Measurements from ENCODE around the gene TBX19.

The TBX19 gene

DNA sequence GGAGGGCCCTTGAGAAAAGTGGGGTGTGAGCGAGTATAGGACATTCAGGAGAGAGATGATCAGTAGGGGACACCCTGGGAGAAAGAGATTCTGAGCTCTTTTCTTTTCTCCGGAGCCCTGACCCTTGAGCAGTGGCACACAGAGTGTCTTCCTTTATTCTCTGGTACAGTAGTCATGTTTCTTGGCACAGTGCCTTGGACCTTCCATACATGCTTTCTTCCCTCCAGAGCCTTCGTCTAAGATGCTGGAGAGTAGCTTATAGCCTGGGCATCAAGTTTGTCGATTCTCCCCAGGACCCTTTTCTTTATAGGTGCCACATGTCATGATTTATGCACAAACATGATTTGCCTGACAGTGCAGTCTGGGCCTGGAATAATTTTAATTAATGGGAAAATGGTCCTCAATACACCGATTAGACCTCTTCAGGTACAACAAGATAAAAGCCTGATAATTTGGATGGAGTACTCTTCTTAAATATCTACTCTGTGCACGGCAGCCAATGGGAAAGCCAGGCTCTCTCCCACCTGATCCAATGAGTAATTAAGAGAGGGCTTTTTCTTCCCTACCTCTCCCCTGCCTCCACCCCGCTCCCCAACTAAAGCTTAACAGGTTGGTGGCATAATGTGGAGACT lies at the start of gene TBX19:
Gene TBX19, plus strand, starts transcription at position 582 of the 632 bp plus-strand sequence. CDS start 214 bp downstream, outside the sequence.
- DNase-seq: no peak

DNA sequence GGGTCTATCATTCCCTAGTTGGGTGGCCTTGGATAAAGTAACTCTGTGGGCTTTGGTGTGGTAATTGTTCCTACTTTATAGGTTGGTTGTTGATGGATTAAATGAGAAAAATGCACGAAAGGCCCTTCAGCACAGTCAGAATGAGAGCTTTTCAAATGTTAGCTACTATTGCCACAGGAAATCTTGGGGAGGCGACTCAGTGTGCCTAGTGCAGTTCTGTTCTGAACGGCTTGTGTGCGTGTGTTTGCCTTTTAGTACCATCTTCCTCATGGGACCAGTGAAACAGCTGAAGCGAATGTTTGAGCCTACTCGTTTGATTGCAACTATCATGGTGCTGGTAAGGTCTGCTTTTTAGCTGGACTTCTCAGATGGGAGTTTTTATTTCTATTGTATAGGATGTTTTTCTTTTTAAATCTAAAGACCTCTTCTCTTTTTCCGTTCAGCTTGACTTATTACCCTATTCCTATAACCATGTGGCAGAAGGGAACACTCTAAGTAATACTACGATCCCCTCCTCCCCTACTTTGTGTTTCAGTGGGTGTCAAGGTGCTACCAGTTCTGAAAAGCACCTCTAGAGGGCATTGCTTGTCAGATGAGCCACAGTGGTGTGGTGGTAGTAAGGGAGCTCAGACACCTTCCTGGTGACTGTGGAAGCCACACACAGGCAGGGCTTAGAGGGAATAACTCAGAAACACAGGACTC lies 45.7 kb upstream of the TBX19 start:
- DNase-seq: no peak

DNA sequence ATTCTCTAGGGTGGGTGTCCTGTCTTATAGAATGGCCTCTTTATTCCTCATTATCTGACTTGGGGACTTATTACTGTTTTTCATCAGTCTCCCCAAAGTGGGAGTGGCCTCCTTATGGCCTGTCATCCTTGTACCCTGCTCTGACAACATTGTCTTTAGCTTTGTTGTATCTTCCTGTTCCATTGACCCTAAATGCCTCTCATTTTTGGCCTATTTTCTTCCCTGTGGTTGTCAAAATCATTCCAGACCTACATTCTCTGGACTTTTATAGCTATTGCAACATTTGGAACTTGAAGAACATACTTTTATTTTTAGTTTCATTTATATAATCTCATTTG lies 45.2 kb upstream of the TBX19 start:
- no peak for DNase-seq

DNA sequence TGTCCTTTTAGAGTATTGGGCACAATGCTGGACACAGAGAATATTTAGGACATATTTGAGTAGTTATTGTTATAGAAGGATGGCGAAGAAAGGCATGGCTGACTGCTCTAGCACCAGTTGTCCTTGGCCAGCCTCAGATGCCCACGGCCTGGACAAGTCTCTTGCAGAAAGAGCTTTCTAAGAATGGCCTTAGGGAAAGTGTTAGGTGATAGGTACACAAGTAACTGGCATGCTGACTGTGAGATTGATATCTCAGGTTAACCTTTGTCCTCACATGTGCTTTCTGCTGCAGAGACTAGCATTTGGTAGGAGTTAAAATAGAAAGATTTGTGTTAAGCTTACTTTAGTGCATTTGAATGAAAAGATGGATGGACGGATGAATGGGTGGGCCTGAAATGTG lies 44.7 kb upstream of the TBX19 start:
- DNase-seq: no peak

DNA sequence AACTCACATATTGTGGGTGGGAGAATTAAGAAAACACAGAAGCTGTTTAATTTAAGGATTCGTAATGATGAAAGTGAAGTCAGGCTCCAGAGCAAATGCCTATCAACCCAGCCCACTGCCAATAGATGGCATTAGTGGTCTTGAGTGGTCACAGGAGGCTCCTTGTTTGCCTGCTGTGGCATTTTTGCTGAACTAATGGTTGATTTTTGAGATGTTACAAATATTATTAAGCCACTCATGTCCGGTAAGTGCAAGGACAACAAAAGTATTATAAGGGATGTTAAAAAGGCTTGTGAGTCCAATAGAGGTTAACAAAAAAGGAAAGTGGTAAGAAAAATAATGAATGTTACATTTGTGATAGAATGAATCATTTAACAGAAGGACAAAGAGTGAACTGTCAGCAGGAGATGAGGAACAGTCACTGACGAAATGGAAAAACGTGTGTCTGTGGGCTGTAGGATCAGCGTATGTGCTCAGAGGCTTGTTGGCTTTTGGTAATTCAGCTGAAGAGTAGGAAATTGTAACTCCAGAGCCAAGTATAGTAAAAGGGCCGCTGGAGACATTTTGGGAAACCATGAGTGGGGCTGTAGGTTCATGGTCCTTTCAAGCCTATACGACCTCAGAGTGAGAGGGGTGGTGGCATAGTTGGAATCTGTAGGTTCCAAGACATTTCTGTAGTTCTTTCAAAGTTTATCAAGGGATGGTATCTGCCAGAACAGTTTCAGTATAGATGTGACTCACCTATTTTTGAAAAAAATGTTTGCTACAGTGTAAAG lies 43.7 kb upstream of the TBX19 start:
- no peak for DNase-seq

DNA sequence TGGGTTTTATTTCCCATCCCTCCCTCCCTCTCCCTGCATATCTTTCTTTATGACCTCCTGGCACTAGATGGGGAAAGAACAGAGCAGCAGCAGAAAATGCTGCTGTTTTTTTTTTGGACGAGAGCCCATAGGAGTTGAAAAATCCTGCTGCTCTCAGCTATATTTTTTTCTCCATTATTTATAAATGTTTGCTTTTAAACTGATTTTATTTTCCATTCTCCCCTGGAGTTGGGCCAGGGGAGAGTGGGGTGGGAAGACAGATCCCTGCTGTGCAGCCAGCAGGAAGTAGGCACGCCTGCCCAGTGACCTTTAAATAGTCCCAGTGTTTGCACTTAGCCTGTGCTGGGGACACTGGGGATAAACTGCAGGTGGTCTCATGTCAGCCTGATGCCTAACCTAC lies 37.5 kb upstream of the TBX19 start:
- DNase-seq: no peak

DNA sequence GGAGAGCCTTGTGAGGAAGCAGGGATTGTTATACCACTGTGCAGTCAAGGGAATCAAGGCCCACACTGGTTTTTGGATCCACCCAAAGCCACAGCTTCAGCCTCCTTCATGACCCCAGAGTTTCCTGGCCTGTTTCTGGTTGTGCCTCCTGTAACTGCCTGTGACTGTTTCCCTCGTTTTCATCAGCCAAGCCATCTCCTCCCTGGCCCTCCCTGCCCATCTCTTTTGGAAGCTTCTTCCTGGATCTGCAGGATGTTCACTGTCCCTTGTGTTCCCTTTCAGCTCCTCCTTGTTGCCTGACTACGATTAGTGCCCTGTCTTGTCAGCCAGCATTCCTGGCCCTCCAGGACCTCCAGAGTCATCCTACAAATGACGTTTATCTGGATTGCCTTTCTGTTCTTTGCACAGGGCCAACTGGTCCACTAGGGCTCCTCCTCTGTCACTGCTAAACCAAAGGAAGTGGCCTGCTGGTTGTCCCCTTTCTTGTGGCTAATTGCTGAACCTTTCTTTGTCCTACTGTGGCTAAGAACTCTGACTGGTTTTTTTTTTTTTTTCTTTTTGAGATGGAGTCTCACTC lies 37.0 kb upstream of the TBX19 start:
- DNase-seq: no peak

DNA sequence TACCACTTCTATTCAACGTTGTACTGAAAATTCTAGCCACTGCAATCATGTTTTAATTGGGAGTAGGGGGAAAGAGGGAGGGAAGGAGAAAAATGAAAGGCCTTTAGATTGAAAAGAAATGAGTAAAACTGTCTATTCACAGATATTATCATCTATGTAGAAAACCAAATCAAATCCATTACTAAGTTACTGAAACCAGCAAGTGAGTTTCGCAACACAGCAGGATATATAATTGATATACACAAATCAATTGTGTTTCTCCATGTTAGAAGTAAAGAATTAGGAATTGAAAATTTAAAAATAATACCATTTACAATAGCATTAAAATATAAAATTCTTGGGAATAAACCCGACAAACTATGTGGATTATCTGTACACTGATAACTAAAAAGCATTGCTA lies 35.6 kb upstream of the TBX19 start:
- DNase-seq: no peak

DNA sequence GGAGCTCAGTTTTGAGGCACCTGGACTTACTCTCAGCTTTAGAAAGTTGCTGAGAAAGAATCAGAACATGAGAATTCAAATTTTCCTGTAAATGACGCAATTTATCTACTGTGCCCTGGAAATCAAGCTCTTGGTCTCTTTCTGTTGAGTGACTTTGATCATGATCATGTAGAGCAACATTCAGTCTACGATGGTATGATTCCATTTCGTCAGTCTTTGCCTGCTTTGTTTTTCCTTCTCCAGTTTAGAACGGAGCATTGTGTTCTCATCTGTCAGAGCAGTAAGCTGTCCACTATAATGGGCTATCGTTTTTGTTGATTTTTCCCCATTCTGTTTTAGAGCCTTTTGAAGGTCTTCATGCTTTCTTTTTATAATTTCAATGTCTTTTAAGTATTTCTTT lies 34.2 kb upstream of the TBX19 start:
- DNase-seq: no peak

DNA sequence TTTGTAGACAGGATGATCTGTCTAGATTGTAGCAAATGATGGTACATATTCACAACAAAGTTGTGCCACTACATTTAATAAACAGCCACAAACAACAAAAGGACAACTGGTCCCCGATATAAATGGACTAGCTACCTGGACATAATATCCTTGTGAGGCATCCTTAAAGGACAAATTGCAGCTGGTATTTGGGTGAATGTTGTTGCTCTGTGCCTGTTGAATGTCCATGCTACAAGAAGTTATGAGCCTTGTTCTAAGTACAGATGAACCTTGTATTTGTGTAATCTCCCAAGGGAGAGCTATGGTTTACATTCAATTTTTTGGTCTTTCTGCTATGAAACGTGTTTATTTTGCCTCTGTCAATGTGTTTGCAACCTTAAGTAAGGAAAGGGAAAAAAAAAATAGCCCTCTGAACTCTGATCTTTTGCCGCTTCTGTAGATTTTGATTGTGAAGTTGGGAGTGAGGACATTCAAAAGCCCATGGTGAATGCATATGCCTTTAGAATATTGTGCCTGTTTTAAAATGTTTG lies 28.4 kb upstream of the TBX19 start:
- DNase-seq: no peak

DNA sequence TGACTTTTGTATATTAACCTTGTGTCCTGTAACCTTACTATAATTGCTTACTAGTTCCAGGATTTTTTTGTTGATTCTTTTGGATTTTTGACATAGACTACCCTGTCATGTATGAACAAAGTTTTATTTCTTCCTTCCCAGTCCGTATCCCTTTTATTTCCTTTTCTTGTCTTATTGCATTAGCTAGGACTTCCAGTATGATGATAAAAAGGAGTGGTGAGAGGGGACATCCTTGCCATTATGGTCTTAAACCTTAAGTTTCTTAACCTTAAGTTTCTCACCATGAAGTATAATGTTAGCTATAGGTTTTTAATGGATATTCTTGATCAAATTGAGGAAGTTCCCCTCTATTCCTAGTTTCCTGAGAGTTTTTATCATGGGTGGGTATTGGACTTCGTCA lies 24.5 kb upstream of the TBX19 start:
- DNase-seq: no peak

DNA sequence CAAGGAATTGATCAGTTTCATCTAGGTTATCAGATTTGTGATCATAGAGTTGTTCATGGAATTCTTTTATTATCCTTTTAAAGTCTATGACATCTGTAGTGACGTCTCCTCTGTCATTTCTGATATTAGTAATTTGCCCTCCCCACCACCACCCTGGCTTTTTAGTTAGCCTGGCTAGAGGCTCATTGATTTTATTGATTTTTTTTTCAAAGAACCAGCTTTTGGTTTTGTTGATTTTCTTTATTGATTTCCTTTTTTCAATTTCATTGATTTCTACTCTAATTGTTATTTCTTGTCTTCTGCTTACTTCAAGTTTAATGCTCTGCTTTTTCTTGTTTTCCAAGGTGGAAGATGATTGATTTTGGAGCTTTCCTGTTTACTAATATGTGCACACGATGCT lies 23.3 kb upstream of the TBX19 start:
- DNase-seq: no peak

DNA sequence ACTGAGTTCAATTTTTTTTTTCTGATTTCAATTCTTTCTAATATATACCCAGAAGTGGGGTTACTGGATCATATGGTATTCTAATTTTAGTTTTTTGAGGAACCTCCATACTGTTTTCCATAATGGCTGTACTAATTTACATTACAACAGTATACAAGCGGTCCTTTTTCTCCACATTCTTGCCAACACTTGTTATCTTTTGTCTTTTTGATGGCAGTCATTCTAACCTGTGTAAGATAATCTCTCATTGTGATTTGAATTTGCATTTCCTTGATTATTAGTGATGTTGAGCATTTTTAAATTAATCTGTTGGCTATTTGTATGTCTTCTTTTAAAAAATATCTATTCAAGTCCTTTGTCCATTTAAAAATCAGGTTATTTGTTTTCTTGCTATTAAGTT lies 21.1 kb upstream of the TBX19 start:
- DNase-seq: no peak

DNA sequence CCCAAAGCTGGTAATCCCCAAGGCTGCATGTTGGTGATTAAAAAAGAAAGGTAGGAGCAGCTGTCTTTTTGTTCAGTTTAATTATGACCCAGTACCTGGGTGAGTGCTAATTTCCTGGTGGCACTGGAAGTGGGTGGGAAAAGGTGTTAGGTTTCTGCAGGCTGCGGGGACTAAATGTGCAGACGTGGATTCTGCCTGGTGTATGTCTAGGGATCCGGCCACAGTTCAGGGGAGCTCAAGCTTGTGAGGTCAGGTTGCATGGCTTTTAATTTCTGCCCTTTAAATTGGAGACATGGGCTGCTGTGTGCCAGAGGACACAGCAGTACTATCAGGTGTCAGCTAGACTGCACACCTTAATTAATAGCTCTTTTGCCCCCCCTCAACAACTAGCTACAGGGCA lies 20.3 kb upstream of the TBX19 start:
- peak; percentile 38 for DNase-seq

DNA sequence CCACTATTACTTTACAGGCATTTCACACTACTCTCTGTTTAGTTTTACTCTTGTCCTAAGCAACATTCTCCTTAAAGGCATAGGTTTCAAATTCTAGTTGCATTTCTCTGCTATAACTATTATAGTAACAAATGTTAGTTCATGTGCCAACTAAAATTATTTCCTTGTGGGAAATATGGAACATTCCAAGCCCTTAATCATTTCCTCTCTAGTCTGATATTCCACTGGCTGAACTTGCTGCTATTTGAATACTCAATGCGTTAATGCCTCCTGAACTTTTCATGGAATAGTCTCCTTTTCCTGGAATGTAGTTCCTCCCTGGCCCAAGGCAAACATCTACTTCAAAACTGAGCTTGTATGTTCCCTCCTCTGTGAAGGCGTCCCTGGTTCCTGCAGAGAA lies 19.3 kb upstream of the TBX19 start:
- DNase-seq: no peak

DNA sequence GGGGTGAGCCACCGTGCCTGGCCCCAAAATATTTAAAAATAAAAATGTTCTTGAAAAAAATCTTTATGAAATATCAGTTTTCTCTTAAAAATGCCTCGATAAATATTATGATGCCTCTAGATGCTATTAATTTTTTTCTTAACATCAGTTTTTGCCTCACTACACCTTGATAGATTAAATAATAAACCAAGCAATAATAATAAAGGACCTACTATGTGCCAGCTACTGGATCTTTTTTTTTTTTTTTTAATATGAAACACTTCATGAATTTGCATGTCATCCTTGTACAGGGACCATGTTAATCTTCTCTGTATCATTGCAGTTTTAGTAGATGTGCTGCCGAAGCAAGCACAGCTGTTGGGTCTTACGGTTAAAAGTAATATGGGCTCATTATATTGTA lies 17.5 kb upstream of the TBX19 start:
- DNase-seq: no peak

DNA sequence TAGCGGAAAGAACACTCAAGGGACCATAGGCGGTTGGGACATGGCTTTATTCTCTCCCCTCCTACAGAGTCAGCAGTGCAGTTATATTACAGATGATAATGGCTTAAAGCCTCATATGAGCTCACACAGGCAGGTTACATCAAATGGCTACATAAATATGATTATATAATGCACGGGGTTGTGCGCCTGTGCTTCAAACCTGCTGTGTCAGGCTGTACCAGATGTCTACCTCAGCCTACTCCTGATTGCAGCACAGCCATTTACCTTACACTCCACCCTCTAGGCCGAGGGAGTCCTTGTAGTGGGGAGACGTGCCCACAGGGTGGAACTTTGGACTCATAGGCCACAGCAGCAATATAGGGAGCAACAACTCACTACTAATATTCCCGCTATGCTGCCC lies 16.4 kb upstream of the TBX19 start:
- DNase-seq: no peak

DNA sequence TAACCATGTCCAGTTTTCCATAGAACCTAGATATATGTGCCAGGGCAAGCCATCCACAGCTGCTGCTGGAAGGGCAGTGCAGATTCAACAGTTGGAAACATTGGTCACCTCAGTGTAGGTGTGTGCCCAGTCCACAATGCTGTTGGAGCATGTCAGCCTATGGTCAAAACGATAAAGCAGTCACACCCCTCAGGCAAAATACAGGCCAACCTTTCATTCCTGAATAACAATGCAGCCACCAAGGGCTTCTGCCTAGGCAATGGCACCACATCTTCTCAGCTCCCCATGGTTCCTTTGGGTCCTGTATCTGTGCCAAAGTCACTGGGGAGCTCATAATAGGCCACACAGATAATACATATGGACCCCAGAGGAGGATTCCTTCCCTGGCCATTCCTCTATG lies 15.1 kb upstream of the TBX19 start:
- no peak for DNase-seq

DNA sequence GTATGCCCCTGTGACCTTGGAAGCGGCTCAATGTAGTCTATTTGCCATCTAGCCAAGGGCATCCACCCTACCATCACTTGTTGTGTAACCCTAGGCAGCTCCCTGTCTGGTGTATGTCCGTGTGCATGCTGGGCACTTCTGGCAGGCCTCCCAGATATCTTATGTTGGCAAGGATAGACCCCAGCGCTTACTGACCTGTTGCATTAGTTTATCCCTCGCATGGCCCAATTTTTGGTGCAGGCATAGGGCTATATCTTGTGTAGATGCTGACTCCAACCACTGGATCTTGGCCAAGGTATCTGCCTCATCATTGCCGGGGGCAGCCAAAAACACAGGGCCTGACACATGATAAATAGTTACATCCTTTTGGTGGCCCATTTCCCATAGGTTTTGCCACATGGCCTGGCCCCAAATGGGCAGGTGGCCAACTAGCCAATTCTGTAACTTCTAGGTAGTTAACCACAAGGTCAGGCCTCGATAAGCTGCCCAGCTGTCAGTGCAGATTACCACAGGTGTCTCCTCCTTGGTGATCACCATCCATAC lies 14.0 kb upstream of the TBX19 start:
- no peak for DNase-seq

DNA sequence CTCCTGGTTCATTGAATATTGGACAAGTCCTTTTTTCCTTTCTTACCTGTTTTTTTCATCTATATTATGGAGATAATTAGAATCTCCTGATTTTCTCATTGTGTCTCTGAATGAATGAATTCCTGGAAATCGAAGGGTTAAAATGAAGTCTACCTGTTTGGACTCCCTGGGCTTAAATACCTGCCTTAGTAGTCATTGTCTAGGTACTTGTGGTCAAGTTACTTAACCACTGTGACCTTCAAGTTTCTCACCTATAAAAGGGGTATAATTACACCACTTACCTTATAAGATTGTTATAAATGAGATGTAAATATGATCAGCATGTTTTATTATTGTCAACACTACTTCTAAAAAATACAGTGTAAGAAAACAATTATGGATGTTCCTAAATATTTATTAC lies 9.0 kb upstream of the TBX19 start:
- DNase-seq: no peak

DNA sequence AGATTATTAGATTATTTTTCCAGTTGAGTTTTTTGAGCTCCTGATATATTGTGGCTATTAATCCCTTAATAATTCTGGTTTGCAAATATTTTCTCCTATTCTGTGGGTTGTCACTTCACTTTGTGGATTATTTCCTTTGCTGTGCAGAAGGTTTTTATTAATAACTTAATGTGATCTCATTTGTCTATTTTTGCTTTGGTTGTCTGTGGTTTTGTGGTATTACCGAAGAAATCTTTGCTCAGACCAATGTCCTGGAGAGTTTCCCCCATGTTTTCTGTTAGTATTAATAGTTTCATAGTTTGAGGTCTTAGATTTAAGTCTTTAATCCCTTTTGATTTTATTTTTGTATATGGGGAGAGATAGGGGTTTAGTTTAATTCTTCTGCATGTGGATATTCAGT lies 7.1 kb upstream of the TBX19 start:
- no peak for DNase-seq

DNA sequence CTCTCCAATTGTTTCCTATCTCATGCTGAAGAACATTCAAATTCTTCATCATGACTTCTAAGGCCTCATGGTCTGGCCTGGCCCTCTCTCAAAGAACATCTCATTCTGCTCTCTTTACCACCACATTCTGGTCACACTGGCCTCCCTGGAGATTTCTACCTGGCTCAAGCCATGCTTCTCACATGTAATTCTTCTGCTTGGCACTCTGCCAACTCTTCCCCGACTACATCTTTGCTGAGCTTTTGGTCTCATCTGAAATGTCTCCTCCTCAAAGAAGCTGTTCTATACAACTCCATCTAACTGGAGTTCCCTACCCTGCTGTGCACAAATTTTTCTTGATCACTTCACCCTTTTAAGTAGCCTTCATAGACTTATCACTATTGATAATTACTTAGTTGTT lies 1.4 kb upstream of the TBX19 start:
- DNase-seq: no peak

DNA sequence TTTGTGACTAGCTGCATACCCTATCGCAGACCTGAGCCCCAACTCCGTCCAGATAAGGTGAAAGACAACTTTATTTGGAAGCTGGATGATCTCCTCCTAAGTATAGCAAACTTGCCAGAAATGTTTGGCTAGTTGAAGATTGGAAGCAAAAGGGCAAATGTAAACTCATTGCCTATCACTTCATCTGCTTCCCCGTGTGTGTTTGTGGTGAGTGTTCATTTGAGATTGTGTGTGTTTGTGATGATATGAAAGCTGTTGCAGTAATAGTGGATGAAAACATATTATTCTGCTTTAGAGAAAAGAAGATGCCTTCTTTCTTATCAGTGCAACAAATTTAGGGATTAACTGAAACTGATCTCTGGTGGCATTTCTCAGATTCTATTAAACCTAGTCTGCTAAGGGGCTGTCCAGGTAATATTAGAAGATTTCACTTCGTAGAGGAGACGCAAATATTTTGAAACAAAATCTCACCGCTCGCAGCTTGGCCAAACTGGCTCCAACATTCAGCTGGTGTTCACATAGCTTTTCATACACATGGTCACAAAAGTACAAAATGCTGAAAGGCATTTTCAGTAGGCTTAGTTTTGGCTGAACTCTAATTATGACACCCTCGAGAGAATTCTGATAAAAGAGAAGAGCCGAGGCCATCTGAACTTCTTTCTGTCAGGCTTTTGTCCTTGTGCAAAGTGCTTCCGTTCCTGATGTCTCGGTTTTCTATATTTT lies 1.1 kb downstream of the TBX19 start:
- no peak for DNase-seq

Measured in NCI-H2029 treated with DMSO at 0.1 percent for 48 hours (cell line).